Type B pancreatic cell (in vitro differentiated cells): ENCODE data around the gene AGPAT3. TPM values are rescaled to one million over a fixed set of nuclear protein-coding genes. Genes with fewer than 3 reads are reported as not detected.

Experiments used
- DNase-seq: peaks from one replicate; pipeline ENCODE4 v3.0.0; 2021; ENCODE audit warnings: mixed read lengths; ENCODE audit not compliant: unreplicated experiment; ENCODE audit errors: extremely low spot score
- H3K27ac Mint-ChIP-seq: 2 replicates; pipeline ENCODE4 v1.8.0; 2021; ENCODE audit warnings: mild to moderate bottlenecking, mixed read lengths
- H3K27me3 Mint-ChIP-seq: 2 replicates; pipeline ENCODE4 v1.8.0; 2021; ENCODE audit warnings: mixed read lengths
- H3K36me3 Mint-ChIP-seq: 2 replicates; pipeline ENCODE4 v1.8.0; 2021; ENCODE audit warnings: mixed read lengths
- H3K4me1 Mint-ChIP-seq: one replicate; pipeline ENCODE4 v1.8.0; 2021; ENCODE audit warnings: mixed read lengths; ENCODE audit not compliant: unreplicated experiment
- H3K4me3 Mint-ChIP-seq: 2 replicates; pipeline ENCODE4 v1.8.0; 2021; ENCODE audit warnings: mild to moderate bottlenecking, mixed read lengths
- H3K9me3 Mint-ChIP-seq: 2 replicates; pipeline ENCODE4 v1.8.0; 2021; ENCODE audit warnings: mixed read lengths
- total RNA-seq: library from RNA; stranded (reverse); gene quantifications from 2 replicates; pipeline ENCODE4 v1.2.1, GENCODE V29; 2021; ENCODE audit warnings: low replicate concordance
- TF ChIP-seq, protein P1 (sequence below): fragments of 200-600 bp; sonication (generic); conservative IDR thresholded peaks from 2 replicates; pipeline ENCODE4 v1.5.0; 2021; ENCODE audit warnings: antibody characterized with exemption, mild to moderate bottlenecking

AGPAT3 gene
- total RNA-seq, 1 donor from 2014 or later = 59.2 TPM

DNA sequence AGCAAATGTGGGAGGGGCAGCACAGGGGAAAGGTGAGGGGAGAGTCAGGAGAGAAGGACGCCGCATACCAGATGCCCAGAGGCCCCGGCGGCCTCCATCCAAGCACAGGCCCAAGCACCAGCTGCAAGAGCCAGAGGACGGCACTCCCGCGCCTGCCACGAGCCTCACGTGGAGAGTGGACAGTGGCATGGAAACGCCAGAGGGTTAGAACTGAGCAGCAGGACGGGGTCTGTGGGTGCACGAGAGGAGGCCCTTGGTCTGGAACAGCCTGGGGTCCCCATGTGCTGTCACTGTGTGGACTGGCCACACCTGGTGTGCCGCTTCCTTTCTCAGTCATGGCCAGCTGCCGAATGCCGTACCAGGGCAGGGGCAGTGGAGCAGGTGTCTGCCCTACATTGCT lies 68.7 kb downstream of the AGPAT3 start:
- Mint-ChIP-seq H3K27me3 (no peaks in the 10 kb centered on the region), H3K9me3 (no peaks in the 10 kb centered on the region), H3K36me3 (peaks cover 10% of the 10 kb centered on the region), H3K4me1 (peaks cover 37% of the 10 kb centered on the region), H3K4me3 (no peak overlapping the region), H3K27ac (no peak overlapping the region)
- DNase-seq = no peak
- TF ChIP-seq, protein P1, sequence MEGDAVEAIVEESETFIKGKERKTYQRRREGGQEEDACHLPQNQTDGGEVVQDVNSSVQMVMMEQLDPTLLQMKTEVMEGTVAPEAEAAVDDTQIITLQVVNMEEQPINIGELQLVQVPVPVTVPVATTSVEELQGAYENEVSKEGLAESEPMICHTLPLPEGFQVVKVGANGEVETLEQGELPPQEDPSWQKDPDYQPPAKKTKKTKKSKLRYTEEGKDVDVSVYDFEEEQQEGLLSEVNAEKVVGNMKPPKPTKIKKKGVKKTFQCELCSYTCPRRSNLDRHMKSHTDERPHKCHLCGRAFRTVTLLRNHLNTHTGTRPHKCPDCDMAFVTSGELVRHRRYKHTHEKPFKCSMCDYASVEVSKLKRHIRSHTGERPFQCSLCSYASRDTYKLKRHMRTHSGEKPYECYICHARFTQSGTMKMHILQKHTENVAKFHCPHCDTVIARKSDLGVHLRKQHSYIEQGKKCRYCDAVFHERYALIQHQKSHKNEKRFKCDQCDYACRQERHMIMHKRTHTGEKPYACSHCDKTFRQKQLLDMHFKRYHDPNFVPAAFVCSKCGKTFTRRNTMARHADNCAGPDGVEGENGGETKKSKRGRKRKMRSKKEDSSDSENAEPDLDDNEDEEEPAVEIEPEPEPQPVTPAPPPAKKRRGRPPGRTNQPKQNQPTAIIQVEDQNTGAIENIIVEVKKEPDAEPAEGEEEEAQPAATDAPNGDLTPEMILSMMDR = no peak

DNA sequence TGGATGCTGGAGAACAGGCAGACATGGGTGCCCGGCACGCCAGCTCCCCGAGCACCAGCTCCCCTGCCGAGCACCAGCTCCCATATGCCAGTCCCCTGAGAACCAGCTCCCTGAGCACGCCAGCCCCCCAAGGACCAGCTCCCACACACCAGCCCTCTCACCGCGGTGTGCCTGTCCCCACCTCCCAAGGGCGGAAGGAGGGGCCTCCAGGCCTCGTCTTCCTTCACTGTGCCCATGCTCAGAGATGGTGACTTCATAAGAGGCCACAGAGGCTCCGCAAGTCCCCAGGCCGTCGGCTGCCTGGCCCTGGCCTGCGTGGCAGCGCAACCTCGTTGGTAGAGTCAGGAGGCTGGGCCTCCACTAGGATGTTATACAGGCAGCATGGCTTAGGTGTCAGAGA lies 69.1 kb downstream of the AGPAT3 start:
- no peak overlapping the region for H3K27ac Mint-ChIP-seq
- no peaks in the 10 kb centered on the region for H3K9me3 Mint-ChIP-seq
- TF ChIP-seq, protein P1 = no peak
- peaks cover 38% of the 10 kb centered on the region for H3K4me1 Mint-ChIP-seq
- peaks cover 10% of the 10 kb centered on the region for H3K36me3 Mint-ChIP-seq
- DNase-seq = no peak
- H3K4me3 Mint-ChIP-seq = no peak overlapping the region
- H3K27me3 Mint-ChIP-seq = no peaks in the 10 kb centered on the region

DNA sequence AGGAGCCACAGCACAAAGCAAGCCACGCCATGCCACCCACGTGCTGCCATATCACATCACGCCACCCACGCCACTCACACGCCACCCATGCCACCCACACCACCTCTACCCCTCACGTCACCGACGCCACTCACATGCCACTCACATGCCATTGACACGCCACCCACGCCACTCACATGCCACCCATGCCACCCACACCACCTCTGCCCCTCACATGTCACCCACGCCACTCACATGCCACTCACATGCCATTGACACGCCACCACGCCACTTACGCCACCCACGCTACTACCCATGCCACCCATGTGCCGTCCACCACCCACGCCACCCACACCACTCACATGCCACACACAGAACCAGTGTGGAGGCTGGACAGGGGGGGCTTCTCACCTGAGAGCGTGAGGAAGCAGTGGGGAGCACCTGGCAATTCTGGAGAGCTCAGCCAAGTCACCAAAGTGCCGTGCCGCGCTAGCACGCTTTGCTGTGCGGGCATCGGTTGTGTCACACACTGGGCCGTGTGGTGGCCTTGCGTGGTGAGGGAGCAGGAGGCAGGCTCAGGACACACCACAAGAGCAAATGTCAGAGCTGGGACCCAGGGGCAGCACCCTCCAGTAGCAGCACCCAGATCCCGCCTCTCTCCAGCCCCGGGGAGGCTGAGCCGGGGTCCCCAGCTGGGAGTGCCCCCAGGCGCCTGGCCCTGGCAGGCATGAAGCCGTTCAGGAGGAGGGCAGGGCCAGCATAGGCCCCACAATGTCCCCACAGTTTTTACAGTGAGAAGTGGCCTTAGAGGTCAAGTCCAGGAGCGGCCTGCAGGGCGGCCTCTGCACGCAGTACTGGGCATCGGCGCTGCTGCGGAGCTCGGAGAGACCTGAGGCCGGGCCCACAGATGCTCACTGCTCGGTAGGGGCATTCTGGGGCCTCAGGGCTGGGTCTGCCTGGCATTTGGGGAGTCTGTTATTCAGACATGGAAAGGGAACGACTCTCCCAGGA lies 70.0 kb downstream of the AGPAT3 start:
- Mint-ChIP-seq H3K27me3 (no peaks in the 10 kb centered on the region), H3K4me3 (no peak overlapping the region), H3K4me1 (peaks cover 35% of the 10 kb centered on the region), H3K36me3 (peaks cover 10% of the 10 kb centered on the region), H3K27ac (no peak overlapping the region), H3K9me3 (no peaks in the 10 kb centered on the region)
- no peak for DNase-seq
- TF ChIP-seq, protein P1 = no peak

DNA sequence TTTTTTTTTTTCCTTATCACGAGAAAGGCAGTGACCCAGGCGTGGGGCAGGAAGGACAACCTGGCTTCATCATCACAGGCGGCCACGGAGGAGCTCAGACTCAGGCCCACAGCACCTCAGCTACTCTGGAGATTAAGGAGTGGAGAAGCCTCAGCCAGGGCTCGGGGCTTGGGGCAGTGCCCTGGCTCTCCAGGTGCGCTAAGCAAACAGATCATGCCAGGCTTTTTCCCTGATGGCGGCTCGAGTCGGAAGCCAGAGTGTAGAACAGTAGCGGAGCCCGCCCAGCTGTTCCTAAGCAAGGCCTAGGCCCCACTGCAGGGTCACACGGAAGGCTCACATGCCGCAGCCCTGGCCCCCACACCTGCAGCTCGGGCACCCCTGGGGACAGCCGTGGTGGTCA lies 70.7 kb downstream of the AGPAT3 start:
- Mint-ChIP-seq H3K27ac (no peak overlapping the region), H3K9me3 (no peaks in the 10 kb centered on the region), H3K4me1 (peaks cover 35% of the 10 kb centered on the region), H3K27me3 (no peaks in the 10 kb centered on the region), H3K4me3 (no peak overlapping the region), H3K36me3 (peaks cover 10% of the 10 kb centered on the region)
- TF ChIP-seq, protein P1 = no peak
- DNase-seq = no peak

DNA sequence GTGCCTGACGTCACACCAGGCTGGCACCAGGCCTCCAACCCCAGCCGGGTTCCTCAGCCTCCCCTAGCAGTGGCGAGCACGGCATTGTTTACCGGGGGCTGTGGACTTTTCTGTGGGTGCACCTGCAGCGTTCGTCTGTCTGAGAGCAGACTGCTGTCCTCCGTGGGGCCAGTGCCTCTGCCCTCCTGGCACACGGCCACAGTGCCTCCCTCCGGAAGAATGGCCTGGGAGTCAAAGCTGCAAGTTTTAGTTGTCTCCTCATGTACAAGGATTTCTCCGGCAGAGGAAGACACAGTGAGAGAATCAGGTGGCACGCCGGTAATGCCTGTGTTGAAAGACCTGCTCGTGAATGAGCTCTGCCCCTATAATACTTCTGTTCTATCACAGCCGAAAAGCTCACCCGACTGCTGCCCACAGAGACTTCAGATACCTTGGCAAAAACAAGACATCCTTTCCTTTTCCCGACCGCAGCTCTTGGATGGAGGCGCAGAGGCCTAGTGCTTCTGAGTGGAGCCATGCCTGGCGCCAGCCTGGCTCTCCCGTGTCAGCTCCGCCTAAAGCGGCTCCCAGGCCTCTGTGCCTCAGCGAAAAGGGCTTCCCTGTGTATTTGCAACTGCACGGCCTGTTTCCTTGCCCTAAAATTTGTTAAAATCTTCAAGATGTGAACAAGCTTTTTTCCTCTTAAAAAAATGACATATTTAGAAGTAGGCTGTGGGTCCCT lies 71.4 kb downstream of the AGPAT3 start:
- TF ChIP-seq, protein P1 = no peak
- no peak overlapping the region for H3K4me3 Mint-ChIP-seq
- H3K36me3 Mint-ChIP-seq = peaks cover 10% of the 10 kb centered on the region
- peaks cover 32% of the 10 kb centered on the region for H3K4me1 Mint-ChIP-seq
- H3K27ac Mint-ChIP-seq = no peak overlapping the region
- DNase-seq = no peak
- H3K9me3 Mint-ChIP-seq = no peaks in the 10 kb centered on the region
- H3K27me3 Mint-ChIP-seq = no peaks in the 10 kb centered on the region
